BE2C (cell line): ENCODE results near the gene IPPK.
"Not testable (repeated sequence)": the region's sequence is repeated elsewhere in the genome, so short reads cannot be mapped to it uniquely, and the experiment has no call there.

Source experiments
- DNase-seq: peaks from one replicate; pipeline ENCODE4 v3.0.0-alpha.2; 2020
- H3K27me3 ChIP-seq: fragments of 250-450 bp; sonication (Bioruptor Pico); 2 replicates; pipeline ENCODE4 v1.5.1; 2020; ENCODE audit warnings: mild to moderate bottlenecking
- H3K36me3 ChIP-seq: fragments of 250-450 bp; sonication (Bioruptor Pico); 2 replicates; pipeline ENCODE4 v1.5.1; 2020; ENCODE audit warnings: mild to moderate bottlenecking
- H3K4me1 ChIP-seq: fragments of 250-450 bp; sonication (Bioruptor Pico); 2 replicates; pipeline ENCODE4 v1.5.1; 2020
- H3K4me3 ChIP-seq: 2 replicates; pipeline ENCODE4 v1.5.1; 2011; ENCODE audit warnings: low read depth, low read length
- H3K9me3 ChIP-seq: fragments of 250-450 bp; sonication (Bioruptor Pico); 2 replicates; pipeline ENCODE4 v1.5.1; 2020
- TF ChIP-seq, protein P1 (sequence below): IDR thresholded peaks from 2 replicates; pipeline ENCODE4 v1.5.1; 2012; ENCODE audit warnings: mild to moderate bottlenecking, low read depth, low read length

Gene IPPK

DNA sequence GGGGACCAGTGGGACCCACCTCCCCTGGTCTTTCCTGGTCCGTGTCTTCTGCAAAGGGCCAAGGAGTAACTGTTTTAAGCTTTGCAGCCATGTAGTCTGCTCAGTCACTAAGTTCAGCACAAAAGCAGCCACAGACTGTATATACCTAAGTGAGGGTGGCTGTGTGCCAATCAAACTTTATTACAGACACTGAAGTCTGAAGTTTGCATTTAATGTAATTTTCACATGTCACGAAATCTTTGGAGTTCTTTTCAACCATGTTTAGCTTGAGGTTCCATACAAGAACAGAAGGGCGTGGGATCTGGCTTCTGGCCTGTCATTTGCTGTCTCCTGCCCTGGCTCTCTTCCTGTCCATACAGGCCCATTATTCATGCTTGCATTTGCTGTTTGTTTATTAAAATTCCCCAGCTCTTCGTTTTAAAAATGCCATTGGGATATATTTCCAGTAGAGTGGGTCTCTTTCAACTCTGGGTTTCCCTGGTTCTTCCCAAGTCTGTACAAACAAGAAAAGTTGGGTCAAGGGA, 69.9 kb downstream of the IPPK start:
- no peaks in the 10 kb centered on the region; the same call in 1 of the 2 replicates for H3K4me1 ChIP-seq
- TF ChIP-seq, protein P1, sequence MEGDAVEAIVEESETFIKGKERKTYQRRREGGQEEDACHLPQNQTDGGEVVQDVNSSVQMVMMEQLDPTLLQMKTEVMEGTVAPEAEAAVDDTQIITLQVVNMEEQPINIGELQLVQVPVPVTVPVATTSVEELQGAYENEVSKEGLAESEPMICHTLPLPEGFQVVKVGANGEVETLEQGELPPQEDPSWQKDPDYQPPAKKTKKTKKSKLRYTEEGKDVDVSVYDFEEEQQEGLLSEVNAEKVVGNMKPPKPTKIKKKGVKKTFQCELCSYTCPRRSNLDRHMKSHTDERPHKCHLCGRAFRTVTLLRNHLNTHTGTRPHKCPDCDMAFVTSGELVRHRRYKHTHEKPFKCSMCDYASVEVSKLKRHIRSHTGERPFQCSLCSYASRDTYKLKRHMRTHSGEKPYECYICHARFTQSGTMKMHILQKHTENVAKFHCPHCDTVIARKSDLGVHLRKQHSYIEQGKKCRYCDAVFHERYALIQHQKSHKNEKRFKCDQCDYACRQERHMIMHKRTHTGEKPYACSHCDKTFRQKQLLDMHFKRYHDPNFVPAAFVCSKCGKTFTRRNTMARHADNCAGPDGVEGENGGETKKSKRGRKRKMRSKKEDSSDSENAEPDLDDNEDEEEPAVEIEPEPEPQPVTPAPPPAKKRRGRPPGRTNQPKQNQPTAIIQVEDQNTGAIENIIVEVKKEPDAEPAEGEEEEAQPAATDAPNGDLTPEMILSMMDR, result no peak
- DNase-seq, result no peak
- H3K27me3 ChIP-seq, result no peaks in the 10 kb centered on the region
- H3K4me3 ChIP-seq, result no peak overlapping the region
- H3K9me3 ChIP-seq, result no peaks in the 10 kb centered on the region
- no peaks in the 10 kb centered on the region for H3K36me3 ChIP-seq

DNA sequence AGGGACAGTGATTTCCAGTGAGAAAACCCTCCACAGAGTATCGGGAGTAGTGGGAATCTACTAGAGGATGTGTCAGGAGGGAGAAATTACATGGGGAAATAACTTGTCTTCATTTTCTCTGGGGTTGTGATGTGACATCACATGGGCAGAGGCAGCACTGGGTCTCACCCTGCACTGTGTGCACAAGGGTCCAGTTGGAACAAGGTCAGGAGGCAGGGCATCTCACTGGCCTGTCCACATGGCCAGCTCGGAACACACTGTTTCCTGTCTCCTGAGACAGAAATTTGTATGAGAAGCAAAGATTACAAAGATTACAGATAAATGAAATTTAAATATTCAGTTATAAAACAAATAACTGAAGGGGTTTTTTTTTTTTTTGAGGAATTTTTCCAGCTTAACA, 71.5 kb downstream of the IPPK start:
- Histone ChIP-seq H3K36me3 (no peaks in the 10 kb centered on the region), H3K4me1 (no peaks in the 10 kb centered on the region; the same call in 1 of the 2 replicates), H3K9me3 (no peaks in the 10 kb centered on the region), H3K4me3 (no peak overlapping the region), H3K27me3 (no peaks in the 10 kb centered on the region)
- TF ChIP-seq, protein P1, result no peak
- DNase-seq, result no peak

DNA sequence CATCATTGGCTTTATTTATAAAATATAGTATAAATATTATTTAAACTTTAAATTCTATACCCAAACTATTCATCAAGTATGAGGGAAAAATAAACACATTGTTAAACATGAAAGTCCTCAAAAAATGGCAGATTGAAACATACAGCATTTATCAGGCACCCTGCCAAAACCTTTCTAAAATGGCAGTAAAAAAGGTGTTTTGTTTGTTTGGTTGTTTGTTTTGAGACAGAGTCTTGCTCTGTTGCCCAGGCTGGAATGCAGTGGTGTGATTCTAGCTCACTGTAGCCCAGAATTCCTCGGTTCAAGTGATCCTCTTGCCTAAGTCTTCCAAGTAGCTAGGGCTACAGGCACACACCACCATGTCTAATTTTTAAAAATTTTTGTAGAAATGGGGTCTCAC, 74.0 kb downstream of the IPPK start:
- no peaks in the 10 kb centered on the region for H3K9me3 ChIP-seq
- no peak overlapping the region for H3K4me3 ChIP-seq
- DNase-seq, result no peak
- TF ChIP-seq, protein P1, result no peak
- H3K27me3 ChIP-seq, result no peaks in the 10 kb centered on the region
- no peaks in the 10 kb centered on the region; the same call in 1 of the 2 replicates for H3K4me1 ChIP-seq
- H3K36me3 ChIP-seq, result no peaks in the 10 kb centered on the region

DNA sequence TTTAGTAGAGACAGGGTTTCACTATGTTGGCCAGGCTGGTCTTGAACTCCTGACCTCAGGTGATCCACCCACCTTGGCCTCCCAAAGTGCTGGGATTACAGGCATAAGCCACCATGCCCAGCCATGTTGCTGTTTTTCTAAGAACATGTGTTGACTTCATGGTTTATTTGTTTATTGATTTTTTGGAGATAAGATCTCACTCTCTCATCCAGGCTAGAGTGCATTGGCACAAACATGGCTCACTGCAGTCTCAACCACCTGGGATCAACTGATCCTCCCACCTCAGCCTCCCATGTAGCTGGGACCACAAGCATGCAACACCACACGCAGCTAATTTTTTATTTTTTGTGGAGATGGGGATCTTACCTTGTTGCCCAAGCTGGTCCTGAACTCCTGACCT, 74.9 kb downstream of the IPPK start:
- not testable (repeated sequence) for DNase-seq

DNA sequence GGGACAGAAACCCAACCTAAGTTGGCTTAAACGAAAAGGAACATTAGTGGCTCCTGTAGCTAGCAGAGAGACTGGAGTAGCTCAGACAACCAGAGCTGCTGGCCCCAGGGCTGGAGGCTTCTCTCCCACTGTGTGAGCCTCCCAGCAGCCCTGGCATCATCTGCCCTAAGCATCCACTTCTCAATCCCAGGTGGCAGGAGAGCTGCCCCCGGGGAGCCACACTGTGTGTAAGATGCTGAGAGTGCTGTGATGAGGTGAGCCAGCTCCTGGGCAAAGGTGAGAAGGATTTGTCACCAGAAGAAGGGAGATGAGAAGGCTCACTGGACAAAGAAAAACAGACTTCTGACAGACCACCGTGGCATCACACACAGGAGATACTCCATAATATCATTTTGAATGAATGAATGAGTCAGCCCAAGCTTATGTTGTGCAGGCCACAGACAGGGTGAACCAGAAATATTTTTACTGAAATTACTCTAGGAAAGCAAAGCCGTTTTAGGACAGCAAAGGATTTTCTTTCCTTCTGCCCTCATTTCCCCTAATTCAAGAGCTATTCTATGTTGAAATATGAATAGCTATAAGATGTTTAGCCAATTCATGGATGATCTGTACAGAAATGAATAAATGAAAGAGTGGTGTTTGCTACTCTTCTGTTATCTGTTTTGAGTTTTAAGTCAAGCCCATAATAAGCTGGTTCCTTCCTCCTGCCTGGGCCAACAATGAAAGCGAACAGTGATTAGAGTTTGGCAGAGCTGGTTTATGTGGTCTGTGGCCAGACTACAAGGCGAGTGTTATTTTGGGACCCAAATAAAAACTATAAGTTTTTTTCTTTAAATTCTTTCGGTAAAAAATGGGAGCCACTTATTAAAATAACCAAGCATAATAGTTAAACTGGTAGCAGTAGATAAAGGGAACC, 76.7 kb downstream of the IPPK start:
- DNase-seq, result no peak
- no peaks in the 10 kb centered on the region for H3K9me3 ChIP-seq
- TF ChIP-seq, protein P1, result no peak

More for the DNA sequence above, 74.9 kb downstream of the IPPK start:
- H3K9me3 ChIP-seq, H3K4me1 ChIP-seq, H3K27me3 ChIP-seq, H3K36me3 ChIP-seq, H3K4me3 ChIP-seq: not testable (repeated sequence)

DNA sequence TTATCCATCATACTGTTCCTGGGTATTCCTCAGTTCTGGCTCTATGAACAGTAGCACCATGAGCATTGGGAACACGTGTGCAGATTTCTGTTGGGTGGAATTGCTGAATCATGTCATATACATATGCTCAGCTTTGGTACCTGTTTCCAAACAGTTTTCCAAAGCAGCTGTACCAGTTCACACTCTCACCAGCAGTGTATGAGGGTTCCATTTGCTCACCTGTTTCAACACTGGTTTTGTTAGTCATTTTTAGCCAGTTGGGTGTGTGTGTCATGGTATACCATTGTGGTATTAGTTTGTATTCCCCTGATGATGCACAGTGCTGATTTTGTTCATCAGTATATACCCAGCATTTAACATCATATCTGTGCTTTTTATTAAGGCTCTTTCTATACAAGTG, 77.4 kb downstream of the IPPK start:
- DNase-seq, result no peak
- no peaks in the 10 kb centered on the region for H3K27me3 ChIP-seq
- H3K36me3 ChIP-seq, result no peaks in the 10 kb centered on the region
- no peak overlapping the region for H3K4me3 ChIP-seq
- H3K4me1 ChIP-seq, result no peaks in the 10 kb centered on the region; the same call in 1 of the 2 replicates
- TF ChIP-seq, protein P1, result no peak
- no peaks in the 10 kb centered on the region for H3K9me3 ChIP-seq

More for the DNA sequence above, 76.7 kb downstream of the IPPK start:
- no peaks in the 10 kb centered on the region for H3K36me3 ChIP-seq
- no peaks in the 10 kb centered on the region for H3K27me3 ChIP-seq
- no peak overlapping the region for H3K4me3 ChIP-seq
- no peaks in the 10 kb centered on the region; the same call in 1 of the 2 replicates for H3K4me1 ChIP-seq
